Measurements from ENCODE around the gene COTL1. TPM values are rescaled to one million over a fixed set of nuclear protein-coding genes. Genes with fewer than 3 reads are reported as not detected.
"Not testable (repeated sequence)": the region's sequence is repeated elsewhere in the genome, so short reads cannot be mapped to it uniquely, and the experiment has no call there.

The COTL1 gene
- total and polyA plus RNA-seq, 4 donors = 41.4 to 182 (median 132) TPM

DNA sequence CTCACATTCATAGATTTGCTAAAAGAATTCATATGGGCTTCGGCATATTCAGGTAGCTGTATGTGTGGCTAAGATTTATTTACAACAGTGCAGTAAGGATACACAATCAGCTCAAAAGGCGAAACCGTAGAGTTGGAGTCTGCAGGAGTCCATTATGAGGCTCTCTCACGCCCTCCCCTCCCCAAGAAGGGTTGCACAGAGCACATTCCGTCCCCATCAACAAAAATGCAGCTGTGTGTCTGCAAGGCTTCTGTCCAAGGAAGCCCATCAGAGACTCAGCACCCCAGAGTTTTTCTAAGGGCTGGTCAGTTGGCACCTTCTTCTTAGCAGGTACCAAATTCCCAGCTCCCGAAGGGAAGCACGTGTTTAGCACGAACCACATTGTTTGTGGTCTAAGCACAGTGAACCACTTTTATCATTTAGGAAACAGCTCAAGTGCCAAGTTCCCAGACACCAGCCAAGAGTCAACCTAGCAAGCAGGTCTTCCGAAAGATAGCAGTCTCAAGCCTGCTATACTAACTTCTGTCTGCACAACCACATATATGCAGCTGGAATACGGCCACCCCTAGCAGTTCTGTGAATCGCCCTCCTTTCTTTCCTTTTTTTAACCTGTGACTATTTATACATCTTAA, 84.9 kb downstream of the COTL1 start:
- no peak for DNase-seq (ENCODE audit: low read depth in 4 of 6, low spot score in 6 of 6)
- peaks cover 45% of the 10 kb centered on the region for H3K4me1 ChIP-seq (ENCODE audit: control insufficient read depth, insufficient read depth, low read length)
- H3K27me3 ChIP-seq (ENCODE audit: control insufficient read depth, insufficient read depth, low read length) = no peaks in the 10 kb centered on the region
- H3K9me3 ChIP-seq (ENCODE audit: control insufficient read depth, insufficient read depth, low read length) = peaks cover 3% of the 10 kb centered on the region
- H3K27ac ChIP-seq (ENCODE audit: low read depth, low read length) = peak overlapping the region; percentile 88
- 73% methylated on average over 9 of the region's 11 CpGs for WGBS (ENCODE audit: insufficient coverage)
- H3K36me3 ChIP-seq (ENCODE audit: control insufficient read depth, insufficient read depth, low read length) = no peaks in the 10 kb centered on the region
- H3K4me3 ChIP-seq (ENCODE audit: low read depth, low read length) = no peak overlapping the region

DNA sequence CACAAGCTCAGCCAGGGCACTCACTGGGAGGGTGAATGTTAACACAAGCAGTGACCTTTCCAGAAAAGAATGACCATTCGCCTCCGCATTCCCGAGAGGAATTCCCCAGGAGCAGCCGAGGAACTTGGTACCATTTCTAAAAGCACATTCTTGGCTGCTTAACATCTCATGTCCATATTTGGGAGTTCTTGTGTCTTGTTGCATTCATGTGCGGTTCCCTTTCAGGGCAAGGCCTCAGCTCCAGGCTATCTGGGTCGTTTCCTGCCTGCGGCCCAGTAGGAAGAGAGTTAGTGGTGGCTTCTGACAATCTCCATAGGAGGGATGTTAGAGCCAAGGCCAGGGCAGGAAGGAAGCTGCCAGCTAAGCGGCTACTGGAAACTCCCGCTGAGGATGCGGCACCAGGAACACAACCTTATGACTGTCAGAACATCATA, 85.6 kb downstream of the COTL1 start:
- no peaks in the 10 kb centered on the region for H3K27me3 ChIP-seq (ENCODE audit: control insufficient read depth, insufficient read depth, low read length)
- peak overlapping the region; percentile 88 for H3K27ac ChIP-seq (ENCODE audit: low read depth, low read length)
- H3K4me3 ChIP-seq (ENCODE audit: low read depth, low read length) = no peak overlapping the region
- H3K4me1 ChIP-seq (ENCODE audit: control insufficient read depth, insufficient read depth, low read length) = peaks cover 46% of the 10 kb centered on the region
- peaks cover 3% of the 10 kb centered on the region for H3K9me3 ChIP-seq (ENCODE audit: control insufficient read depth, insufficient read depth, low read length)
- H3K36me3 ChIP-seq (ENCODE audit: control insufficient read depth, insufficient read depth, low read length) = no peaks in the 10 kb centered on the region
- WGBS (ENCODE audit: insufficient coverage) = 39% methylated on average over 10 of the region's 10 CpGs
- DNase-seq (ENCODE audit: low read depth in 4 of 6, low spot score in 6 of 6) = peak in 2 of 6 donors; percentile 42 to 76

DNA sequence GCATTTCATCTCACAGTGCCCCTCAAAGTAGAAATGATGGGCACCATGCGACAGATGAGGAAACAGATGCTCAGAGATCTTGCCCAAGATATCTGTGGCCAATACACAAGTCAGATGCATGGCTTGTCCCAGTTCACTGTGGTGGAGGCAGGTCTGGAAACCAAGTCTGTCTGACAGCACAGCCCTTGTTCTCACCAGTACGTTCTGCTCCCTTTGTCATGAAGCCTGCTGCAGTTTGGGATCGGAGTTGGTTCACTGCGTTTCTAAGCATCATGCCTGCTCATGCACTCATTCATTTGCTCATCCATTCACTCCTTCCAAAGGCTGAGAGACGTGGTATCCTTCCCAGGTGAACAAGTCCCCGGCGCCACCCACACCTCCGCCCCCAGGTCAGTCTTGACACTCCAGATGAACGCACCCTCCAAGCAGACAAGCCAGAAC, 86.2 kb downstream of the COTL1 start:
- Histone ChIP-seq H3K27ac (ENCODE audit: low read depth, low read length) (peak overlapping the region; percentile 88), H3K4me3 (ENCODE audit: low read depth, low read length) (no peak overlapping the region), H3K36me3 (ENCODE audit: control insufficient read depth, insufficient read depth, low read length) (no peaks in the 10 kb centered on the region), H3K4me1 (ENCODE audit: control insufficient read depth, insufficient read depth, low read length) (peaks cover 47% of the 10 kb centered on the region), H3K27me3 (ENCODE audit: control insufficient read depth, insufficient read depth, low read length) (no peaks in the 10 kb centered on the region), H3K9me3 (ENCODE audit: control insufficient read depth, insufficient read depth, low read length) (peaks cover 3% of the 10 kb centered on the region)
- 78% methylated on average over 9 of the region's 9 CpGs for WGBS (ENCODE audit: insufficient coverage)
- peak in 2 of 6 donors; percentile 30 to 42 for DNase-seq (ENCODE audit: low read depth in 4 of 6, low spot score in 6 of 6)

DNA sequence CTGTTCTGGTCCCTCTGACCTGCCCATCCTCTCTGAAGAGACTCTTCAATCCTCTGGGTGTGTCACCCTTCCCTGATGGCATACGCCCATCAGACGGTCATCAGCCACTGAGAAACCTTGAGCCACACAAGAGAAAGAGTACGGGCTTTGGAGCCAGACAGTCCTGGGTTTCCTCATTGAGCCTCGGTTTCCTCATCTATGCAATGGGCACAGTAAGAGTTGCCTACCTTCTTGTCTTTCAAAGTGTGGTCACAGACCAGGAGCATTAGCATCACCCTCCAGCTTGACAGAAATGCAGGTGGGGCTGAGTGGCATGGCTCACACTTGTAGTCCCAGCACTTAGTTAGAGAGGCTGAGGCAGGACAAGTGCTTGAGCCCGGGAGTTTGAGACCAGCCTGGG, 87.3 kb downstream of the COTL1 start:
- WGBS (ENCODE audit: insufficient coverage) = 91% methylated on average over 4 of the region's 5 CpGs
- H3K4me1 ChIP-seq (ENCODE audit: control insufficient read depth, insufficient read depth, low read length) = peaks cover 47% of the 10 kb centered on the region
- no peaks in the 10 kb centered on the region for H3K27me3 ChIP-seq (ENCODE audit: control insufficient read depth, insufficient read depth, low read length)

DNA sequence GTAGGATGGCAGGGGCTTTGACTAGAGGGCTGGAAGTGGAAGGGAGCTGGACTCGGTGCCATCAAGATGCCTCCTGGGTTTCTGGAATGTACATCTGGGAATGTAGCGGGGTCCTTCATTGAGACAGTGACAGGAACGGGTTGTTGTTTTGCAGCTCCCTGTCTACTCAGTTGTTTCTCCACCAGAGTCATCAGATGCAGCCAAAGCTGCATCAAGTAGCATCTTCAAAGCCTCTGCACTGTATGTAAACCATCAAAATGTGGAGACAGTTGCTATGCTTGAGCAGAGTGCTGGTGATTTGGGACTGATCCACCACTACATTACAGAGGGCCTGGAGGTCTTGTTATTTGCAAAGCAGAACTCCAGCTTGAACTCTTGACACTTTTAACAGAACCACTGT, 88.3 kb downstream of the COTL1 start:
- peaks cover 3% of the 10 kb centered on the region for H3K9me3 ChIP-seq (ENCODE audit: control insufficient read depth, insufficient read depth, low read length)
- H3K36me3 ChIP-seq (ENCODE audit: control insufficient read depth, insufficient read depth, low read length) = no peaks in the 10 kb centered on the region
- 100% methylated on average over 2 of the region's 3 CpGs for WGBS (ENCODE audit: insufficient coverage)
- H3K27ac ChIP-seq (ENCODE audit: low read depth, low read length) = no peak overlapping the region
- no peaks in the 10 kb centered on the region for H3K27me3 ChIP-seq (ENCODE audit: control insufficient read depth, insufficient read depth, low read length)
- no peak for DNase-seq (ENCODE audit: low read depth in 4 of 6, low spot score in 6 of 6)
- peaks cover 50% of the 10 kb centered on the region for H3K4me1 ChIP-seq (ENCODE audit: control insufficient read depth, insufficient read depth, low read length)
- no peak overlapping the region for H3K4me3 ChIP-seq (ENCODE audit: low read depth, low read length)

More for the DNA sequence above, 87.3 kb downstream of the COTL1 start:
- H3K27ac ChIP-seq (ENCODE audit: low read depth, low read length) = no peak overlapping the region
- no peak for DNase-seq (ENCODE audit: low read depth in 4 of 6, low spot score in 6 of 6)
- peaks cover 3% of the 10 kb centered on the region for H3K9me3 ChIP-seq (ENCODE audit: control insufficient read depth, insufficient read depth, low read length)
- H3K36me3 ChIP-seq (ENCODE audit: control insufficient read depth, insufficient read depth, low read length) = no peaks in the 10 kb centered on the region
- no peak overlapping the region for H3K4me3 ChIP-seq (ENCODE audit: low read depth, low read length)

DNA sequence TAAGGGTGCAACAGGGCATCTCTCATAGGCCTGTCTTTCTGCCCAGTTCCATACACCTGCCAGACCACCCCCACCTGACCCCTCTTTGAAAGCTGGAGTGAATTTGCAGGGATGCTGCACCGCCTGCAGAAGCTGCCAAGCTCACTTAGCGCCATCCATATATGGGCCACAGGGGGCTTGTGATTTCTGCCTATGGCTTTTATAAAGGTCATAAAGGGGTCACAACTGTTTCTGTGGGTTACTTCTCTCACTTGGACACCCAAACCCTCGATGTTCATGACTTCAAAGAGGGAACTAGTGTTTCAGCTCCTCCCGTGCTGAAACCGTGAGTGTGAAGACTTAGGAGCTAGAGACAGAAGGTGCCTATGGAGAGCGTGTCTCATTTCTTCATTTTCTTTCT, 89.6 kb downstream of the COTL1 start:
- Histone ChIP-seq H3K36me3 (ENCODE audit: control insufficient read depth, insufficient read depth, low read length) (no peaks in the 10 kb centered on the region), H3K4me1 (ENCODE audit: control insufficient read depth, insufficient read depth, low read length) (peaks cover 60% of the 10 kb centered on the region), H3K9me3 (ENCODE audit: control insufficient read depth, insufficient read depth, low read length) (peaks cover 3% of the 10 kb centered on the region), H3K27me3 (ENCODE audit: control insufficient read depth, insufficient read depth, low read length) (no peaks in the 10 kb centered on the region), H3K4me3 (ENCODE audit: low read depth, low read length) (no peak overlapping the region), H3K27ac (ENCODE audit: low read depth, low read length) (no peak overlapping the region)
- 50% methylated on average over 1 of the region's 6 CpGs for WGBS (ENCODE audit: insufficient coverage)
- DNase-seq (ENCODE audit: low read depth in 4 of 6, low spot score in 6 of 6) = no peak

DNA sequence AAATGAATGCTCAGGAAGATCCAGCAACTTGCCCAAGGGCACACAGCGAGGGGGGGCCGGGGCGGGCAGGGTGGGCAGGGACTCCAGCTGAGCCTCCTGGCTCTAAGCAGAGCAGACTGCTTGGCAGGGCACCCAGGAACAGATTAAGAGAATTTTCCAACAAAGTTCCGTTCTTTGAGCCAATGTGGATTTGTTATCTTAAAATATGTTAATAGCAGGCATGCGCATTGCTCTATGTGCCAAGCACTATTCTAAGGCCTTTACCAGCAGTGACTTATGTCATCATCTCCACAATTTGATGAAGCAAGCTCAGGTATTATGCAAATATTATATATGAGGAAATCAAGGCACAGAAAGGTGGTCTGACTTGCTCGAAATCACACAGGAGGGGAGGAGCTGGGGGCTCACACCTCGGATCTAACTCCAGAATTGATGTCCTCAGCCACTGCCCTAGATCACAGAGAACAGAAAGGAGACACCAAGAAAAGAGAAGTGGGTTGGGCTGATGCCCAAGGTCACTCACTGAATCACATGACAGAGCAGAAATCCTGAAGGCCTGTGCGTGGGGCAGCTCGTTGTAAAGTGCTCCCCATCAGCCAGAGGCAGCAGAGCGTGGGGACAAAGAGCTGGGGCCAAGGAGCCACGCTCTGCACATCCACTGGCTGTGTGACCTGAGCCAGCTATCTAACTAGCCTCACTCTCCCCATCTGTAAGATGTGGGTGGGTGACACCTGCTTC, 90.2 kb downstream of the COTL1 start:
- H3K4me3 ChIP-seq (ENCODE audit: low read depth, low read length) = no peak overlapping the region

DNA sequence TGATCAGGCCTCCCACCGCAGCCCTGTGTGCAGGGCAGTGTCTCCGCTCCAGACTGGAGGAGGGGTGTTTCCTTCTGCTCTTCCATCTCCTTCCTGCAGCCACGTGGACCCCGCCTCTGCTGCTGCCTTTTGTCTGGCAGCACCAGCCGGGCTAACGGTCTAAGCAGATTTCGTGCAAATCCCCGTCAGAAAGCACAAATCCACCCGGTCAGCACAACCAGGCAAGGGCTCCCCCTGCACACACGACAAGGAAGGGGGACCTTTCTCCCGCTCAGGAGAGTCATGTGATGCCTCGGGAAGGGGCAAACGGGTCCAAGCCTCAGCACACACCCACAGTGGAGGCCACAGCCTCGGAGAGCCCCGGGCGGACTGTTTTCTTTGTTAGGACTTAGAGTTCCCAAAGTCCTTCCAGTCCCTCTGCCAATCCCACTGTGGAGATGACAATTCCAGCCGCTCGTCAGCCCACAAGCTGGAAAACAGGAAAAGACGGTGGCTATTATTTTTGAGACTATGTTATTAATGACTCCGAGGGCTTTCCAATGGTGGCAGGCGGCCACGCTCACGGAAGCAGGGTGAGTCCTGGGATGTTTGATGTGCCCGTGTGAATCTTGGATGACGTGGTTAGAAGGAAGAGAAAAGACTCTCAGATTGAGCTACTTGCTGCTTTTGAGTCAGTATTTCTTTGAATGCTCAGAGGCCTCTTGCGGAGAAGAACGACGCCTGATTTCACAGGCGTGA, 90.9 kb downstream of the COTL1 start:
- peaks cover 51% of the 10 kb centered on the region for H3K4me1 ChIP-seq (ENCODE audit: control insufficient read depth, insufficient read depth, low read length)
- peaks cover 3% of the 10 kb centered on the region for H3K9me3 ChIP-seq (ENCODE audit: control insufficient read depth, insufficient read depth, low read length)
- 9% methylated on average over 22 of the region's 29 CpGs for WGBS (ENCODE audit: insufficient coverage)
- no peaks in the 10 kb centered on the region for H3K36me3 ChIP-seq (ENCODE audit: control insufficient read depth, insufficient read depth, low read length)
- no peaks in the 10 kb centered on the region for H3K27me3 ChIP-seq (ENCODE audit: control insufficient read depth, insufficient read depth, low read length)
- peak overlapping the region; percentile 57 for H3K27ac ChIP-seq (ENCODE audit: low read depth, low read length)
- no peak overlapping the region for H3K4me3 ChIP-seq (ENCODE audit: low read depth, low read length)
- DNase-seq (ENCODE audit: low read depth in 4 of 6, low spot score in 6 of 6) = peak in 2 of 6 donors; percentile 73 to 87

More for the DNA sequence above, 90.2 kb downstream of the COTL1 start:
- no peak overlapping the region for H3K27ac ChIP-seq (ENCODE audit: low read depth, low read length)
- peaks cover 3% of the 10 kb centered on the region for H3K9me3 ChIP-seq (ENCODE audit: control insufficient read depth, insufficient read depth, low read length)
- H3K4me1 ChIP-seq (ENCODE audit: control insufficient read depth, insufficient read depth, low read length) = peaks cover 58% of the 10 kb centered on the region
- DNase-seq (ENCODE audit: low read depth in 4 of 6, low spot score in 6 of 6) = peak in 1 of 6 donors; percentile 82
- no peaks in the 10 kb centered on the region for H3K27me3 ChIP-seq (ENCODE audit: control insufficient read depth, insufficient read depth, low read length)
- H3K36me3 ChIP-seq (ENCODE audit: control insufficient read depth, insufficient read depth, low read length) = no peaks in the 10 kb centered on the region
- WGBS (ENCODE audit: insufficient coverage) = 47% methylated on average over 5 of the region's 11 CpGs

DNA sequence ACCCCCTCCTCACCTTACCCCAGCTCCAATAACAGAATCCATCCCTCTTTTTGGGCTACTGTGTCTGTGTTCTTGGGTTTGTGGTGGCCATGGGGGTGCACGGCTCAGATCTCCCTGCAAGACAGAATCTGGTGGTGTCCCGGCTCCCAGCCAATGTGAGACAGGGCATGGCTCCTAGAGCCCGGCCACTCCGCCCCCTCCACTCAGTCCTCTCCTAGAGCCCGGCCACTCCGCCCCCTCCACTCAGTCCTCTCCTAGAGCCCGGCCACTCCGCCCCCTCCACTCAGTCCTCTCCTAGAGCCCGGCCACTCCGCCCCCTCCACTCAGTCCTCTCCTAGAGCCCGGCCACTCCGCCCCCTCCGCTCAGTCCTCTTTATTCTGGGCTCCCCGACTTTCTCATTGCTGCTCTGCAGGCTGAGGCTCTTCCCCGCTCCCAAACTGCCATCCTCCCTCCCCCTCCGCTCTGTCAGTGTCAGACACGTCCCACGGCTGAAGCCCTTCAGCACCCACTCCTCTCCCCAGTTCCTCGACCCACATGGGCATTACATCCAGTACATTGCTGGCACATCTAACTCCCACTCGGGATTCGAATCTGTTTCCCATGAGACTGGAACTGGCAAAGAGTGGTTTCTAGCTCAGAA, 92.8 kb downstream of the COTL1 start:
- 69% methylated on average over 11 of the region's 21 CpGs for WGBS (ENCODE audit: insufficient coverage)
- not testable (repeated sequence) for H3K9me3 ChIP-seq (ENCODE audit: control insufficient read depth, insufficient read depth, low read length)

More for the DNA sequence above, 92.8 kb downstream of the COTL1 start:
- H3K4me1 ChIP-seq (ENCODE audit: control insufficient read depth, insufficient read depth, low read length) = peaks cover 44% of the 10 kb centered on the region
- not testable (repeated sequence) for H3K4me3 ChIP-seq (ENCODE audit: low read depth, low read length); H3K36me3 ChIP-seq (ENCODE audit: control insufficient read depth, insufficient read depth, low read length); H3K27ac ChIP-seq (ENCODE audit: low read depth, low read length); DNase-seq (ENCODE audit: low read depth in 4 of 6, low spot score in 6 of 6); H3K27me3 ChIP-seq (ENCODE audit: control insufficient read depth, insufficient read depth, low read length)
